ENCODE measurements around the gene ABR.
"Not testable (repeated sequence)": the region's sequence is repeated elsewhere in the genome, so short reads cannot be mapped to it uniquely, and the experiment has no call there.

Gene ABR

GRCh38 chr17:1201132-1201702, 21.4 kb upstream of the ABR start:
- DNase-seq = no peak

DNA sequence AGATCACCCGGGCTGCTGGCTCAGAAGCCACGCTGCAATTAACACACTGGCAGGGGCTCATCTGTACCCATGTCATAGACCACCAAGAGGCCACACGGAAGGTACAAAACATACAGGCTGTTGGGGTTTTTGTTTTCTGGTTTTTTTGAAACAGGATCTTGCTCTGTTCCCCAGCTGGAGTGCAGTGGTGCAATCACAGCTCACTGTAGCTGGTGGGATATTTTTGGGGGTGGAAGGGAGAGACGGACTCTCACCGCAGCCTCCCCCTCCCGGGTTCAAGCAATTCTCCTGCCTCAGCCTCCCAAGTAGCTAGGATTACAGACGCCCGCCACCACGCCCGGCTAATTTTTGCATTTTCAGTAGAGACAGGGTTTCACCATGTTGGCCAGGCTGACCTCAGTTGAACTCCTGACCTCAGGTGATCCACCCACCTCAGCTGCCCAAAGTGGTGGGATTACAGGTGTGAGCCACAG, 19.5 kb upstream of the ABR start:
- not testable (repeated sequence) for DNase-seq

DNA sequence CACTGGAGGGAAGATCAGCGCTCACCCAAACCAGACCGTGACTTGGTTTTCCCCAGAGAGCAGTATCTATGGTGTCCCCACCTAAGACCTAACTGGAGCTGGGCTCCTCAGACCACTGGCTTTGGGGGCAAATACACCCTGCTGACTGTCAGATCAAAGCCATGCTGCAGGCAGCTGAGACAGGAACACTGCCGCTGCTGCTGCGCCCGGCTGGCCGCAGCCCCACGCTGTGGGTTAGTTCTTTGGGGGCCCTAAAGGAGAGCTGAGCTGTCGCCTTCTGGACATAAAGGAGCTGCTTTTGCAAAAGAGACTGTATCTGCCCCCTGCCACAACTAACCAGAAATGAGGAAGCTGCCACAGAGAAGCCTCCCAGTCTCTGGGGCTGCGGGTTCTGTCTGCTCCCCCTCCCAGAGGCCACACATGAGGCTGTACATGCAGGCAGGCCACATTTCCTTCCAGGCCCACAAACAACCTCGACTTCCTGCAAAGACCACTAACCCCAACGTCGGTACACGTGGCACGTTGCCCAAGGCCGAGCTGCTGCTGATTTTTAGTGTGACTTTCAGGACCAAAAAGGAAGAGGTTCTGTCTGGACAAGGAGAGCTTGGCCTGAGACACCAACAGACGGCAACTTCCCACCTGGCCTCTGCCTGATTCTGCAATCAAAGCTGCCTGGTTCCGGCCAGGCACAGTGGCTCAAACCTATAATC, 18.2 kb upstream of the ABR start:
- no peak for DNase-seq

- DNase-seq = no peak
Measured at GRCh38 chr17:1197379-1197778, 17.6 kb upstream of the ABR start.

DNA sequence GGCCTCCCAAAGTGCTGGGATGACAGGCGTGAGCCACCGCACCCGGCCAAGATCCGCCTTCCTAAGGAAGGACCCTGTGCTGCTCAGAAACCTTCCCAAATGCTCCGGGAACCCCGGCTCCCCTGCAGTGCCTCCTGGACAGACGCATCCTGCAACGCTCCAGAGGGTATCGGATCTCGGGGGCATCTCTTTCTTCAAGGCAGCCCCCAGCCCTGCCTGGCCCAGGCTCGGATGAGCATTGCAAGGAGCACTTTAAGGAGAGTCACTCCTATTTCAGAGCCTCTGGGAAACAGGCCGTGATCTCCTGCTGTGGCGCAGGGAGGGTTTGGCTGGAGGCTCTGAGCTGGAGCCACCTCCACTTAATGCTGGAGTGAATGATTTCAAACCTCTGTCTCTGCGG, 17.2 kb upstream of the ABR start:
- DNase-seq = no peak

DNA sequence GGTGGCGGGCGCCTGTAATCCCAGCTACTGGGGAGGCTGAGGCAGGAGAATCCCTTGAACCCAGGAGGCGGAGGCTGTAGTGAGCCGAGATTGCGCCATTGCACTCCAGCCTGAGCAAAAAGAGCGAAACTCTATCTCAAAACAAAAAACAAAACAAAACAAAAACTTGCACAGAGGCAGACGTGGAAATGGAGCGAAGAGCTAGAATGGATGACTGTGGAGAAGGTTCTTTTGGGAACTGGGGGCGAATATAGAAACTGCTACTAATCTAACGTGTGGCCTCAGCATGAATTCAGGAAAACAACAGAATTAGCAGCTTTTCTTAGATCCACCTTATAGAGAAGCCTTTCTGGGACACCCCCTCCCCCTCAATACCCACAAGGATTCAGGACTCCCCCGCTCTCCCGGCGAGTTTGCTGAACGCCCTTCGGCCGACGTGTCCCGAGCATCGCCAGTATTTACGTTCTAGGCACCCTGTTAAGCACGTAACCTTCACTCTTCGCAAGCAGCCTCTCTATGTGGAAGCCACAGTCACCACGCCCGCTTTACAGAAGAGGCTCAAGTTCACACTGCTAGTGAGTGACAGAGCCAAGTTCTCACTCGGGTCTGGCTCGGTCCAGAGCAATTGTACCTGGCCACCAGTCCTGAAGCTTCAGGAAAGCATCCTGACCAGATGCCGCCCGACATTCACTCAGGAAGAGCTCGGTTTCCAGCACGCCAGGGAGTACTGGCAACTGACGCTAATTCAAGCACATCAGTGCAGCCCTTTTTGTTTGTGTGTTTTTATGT, 13.3 kb upstream of the ABR start:
- DNase-seq = no peak

DNA sequence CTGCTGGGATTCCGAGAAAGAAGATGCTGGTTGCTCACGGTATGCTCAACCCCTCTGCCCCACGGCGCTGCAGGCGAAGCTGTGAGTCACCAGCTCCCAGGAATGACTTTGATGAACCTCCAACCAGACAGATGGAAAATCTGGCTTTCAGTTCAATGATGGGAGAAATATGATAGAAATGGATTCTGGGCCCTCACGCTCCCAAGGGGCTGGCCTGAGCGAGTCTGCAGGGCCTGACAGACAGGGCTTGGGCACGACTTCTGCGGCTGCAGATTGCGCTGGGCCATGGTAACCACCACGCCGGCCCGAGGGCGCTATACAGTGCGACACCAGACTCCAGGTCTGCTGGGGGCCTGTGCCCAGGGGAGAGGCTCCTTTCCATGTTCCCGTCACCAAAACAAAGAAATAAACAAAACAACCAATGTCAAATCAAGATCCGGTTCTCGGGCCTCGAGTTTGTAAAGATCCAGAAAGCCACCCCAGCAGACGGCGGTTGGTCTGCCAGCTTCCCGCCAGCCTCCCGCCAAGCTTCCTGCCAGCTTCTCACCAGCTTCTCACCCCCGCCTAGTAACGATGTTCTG, 11.1 kb upstream of the ABR start:
- no peak for DNase-seq

GRCh38 chr17:1188812-1189504, 9.2 kb upstream of the ABR start:
- no peak for DNase-seq

- no peak for DNase-seq
Measured at GRCh38 chr17:1186923-1187771, 7.4 kb upstream of the ABR start.

DNA sequence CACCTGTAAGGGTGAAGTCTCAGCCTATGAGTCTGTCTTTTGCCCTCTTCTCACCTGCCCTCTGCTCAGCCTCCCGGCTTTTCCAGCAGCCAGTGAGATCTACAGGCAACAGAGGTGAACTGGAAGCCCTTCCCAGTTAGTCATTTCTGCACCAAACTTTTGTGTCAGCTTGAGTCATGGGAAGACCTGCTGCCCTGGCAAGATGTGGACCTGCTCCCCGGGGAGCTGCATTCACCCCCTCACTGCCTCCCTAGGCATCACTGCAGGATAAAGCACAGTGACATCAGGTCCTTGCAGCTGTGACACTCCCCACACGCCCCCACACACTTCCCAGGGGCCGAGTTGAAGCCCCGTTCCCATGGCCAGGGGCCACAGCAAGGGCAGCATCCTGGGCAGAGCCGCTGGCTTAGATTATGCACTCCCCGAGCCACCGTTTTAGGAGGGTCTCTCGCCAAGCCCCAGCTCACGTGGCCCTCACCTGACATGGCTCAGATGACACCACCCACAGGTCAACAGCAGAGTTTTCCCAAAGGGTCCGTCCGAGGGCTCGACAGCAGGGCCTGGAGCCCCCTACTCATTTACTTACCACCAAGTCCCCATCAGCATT, 6.5 kb upstream of the ABR start:
- no peak for DNase-seq

DNA sequence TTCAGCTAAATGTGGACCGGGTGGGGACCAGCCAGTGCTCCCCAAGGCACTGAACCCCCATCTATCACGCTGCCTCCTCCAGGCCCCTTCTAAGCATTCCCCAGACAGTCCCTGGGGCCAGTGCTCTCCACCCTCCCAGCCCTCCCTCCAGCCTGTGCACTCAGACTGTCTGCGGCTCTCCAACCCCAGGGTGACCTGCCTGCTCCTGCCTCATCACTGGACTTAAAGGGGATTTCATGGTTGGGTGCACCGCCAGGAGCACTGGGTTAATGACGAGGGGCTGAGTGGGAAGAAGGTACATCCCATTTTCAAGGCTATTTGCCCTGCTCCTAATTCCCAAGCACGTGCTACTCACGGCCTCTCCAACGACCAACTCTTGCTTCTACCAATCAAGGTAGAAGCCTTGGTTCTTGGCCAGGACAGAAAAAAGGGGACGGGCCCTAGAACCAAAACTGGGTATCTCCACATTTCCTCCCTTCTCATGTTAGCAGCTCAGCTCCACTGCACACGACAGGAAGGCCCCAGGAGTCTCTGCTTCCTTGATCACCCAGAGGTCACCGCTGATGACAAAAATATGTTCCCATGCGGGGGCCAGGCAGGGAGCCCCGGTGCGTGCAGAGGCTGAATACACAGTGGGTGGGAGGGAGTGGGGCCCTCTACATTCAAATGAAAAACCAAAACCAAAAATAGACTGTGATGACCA, 3.5 kb upstream of the ABR start:
- DNase-seq = no peak

- DNase-seq = no peak
Measured at GRCh38 chr17:1182811-1183170, 3.0 kb upstream of the ABR start.

- DNase-seq = no peak
Measured at GRCh38 chr17:1181753-1182137, 2.0 kb upstream of the ABR start.

GRCh38 chr17:1180958-1181752, 1.4 kb upstream of the ABR start:
- no peak for DNase-seq

DNA sequence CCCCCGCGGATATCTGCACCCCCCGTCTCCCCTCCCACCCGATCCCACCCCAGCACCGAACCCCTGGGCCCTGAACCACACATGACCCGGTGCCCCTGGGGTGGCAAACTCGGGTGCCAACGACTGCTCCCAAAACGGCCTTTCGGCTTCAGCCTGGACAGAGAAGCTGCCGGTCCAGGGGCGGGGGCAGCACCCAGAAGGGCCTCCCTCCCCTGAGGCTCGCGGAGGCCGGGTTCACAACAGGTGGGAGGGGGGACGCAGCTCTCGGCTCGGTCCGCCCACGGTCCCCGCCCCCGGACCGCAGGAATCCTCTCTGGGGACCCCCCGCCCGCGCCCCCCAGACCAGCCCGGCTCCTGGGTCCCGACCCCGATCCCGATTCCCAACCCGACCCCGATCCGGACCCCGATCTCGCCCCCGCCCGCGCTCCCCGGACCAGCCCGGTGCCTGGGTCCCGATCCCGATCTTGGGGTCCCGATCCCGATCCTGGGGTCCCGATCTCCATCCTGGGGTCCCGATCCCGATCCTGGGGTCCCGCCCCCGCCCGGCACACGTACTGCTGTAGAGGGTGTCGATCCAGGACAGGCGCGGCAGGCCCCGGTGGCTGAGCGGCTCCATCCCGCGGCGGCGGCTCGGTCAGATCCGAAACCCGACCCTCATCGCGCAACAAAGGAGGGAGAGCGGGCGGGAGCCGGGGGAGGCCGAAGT, 516 bp downstream of the ABR start:
- DNase-seq = no peak

DNA sequence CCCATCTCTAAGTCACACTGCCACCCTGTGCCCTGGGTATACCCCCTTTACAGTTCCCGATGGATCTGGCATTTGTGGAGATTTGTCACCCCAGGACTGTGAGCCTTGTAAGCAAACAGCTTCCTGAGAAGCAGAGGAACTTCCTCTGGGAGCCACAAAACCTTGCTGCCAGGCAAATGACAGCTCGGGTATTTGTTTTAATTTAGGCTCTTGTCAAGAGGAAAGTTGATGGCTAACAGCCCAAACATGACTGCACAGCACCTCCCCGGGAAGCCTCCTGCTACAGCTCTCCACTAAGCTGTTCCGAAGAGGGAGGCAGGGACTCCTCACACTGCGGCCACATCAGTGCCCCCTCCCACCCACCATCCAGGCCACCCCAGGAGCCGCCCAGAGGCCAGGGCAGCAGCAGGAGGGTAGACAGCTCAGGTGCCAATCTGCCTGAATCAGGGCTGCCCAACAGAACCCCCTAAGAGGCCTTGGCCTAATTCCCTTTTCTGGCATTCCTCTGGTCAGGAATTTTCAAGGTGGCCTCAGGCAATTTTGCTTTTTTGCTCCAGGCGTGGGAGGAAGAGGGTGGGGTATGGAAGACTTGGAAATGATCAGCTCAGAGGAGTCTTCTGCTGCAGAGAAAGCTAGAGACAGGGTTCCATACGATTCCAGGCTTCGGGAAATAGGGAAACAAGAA, 2.6 kb downstream of the ABR start:
- no peak for DNase-seq

GRCh38 chr17:1174263-1174880, 5.4 kb downstream of the ABR start:
- DNase-seq = no peak

- no peak for DNase-seq
Measured at GRCh38 chr17:1173432-1174262, 6.1 kb downstream of the ABR start.

Measured in NCI-H2107 (cell line).